Measurements from ENCODE around the gene APBA3.

APBA3 gene

GRCh38 chr19:3761382-3762129 is at the start of gene APBA3:
TSS of gene APBA3 (minus strand) at chr19:3761692. CDS start at chr19:3760264, 1,428 bp downstream.
- peak; percentile 96 for DNase-seq (ENCODE audit: low spot score)

GRCh38 chr19:3810708-3811355 is 49.3 kb upstream of the APBA3 start:
- DNase-seq (ENCODE audit: low spot score): no peak

GRCh38 chr19:3809881-3810707 is 48.6 kb upstream of the APBA3 start:
- no peak for DNase-seq (ENCODE audit: low spot score)

GRCh38 chr19:3808420-3809143 is 47.1 kb upstream of the APBA3 start:
- DNase-seq (ENCODE audit: low spot score): no peak

- no peak for DNase-seq (ENCODE audit: low spot score)
Observed at GRCh38 chr19:3807574-3808354, 46.3 kb upstream of the APBA3 start.

GRCh38 chr19:3807131-3807480 is 45.6 kb upstream of the APBA3 start:
- no peak for DNase-seq (ENCODE audit: low spot score)

GRCh38 chr19:3805859-3806258 is 44.4 kb upstream of the APBA3 start:
- no peak for DNase-seq (ENCODE audit: low spot score)

GRCh38 chr19:3804429-3804828 is 42.9 kb upstream of the APBA3 start:
- DNase-seq (ENCODE audit: low spot score): no peak

- no peak for DNase-seq (ENCODE audit: low spot score)
Observed at GRCh38 chr19:3803986-3804385, 42.5 kb upstream of the APBA3 start.

- DNase-seq (ENCODE audit: low spot score): no peak
Observed at GRCh38 chr19:3803114-3803888, 41.8 kb upstream of the APBA3 start.

- peak; percentile 56 for DNase-seq (ENCODE audit: low spot score)
Observed at GRCh38 chr19:3801412-3802096, 40.1 kb upstream of the APBA3 start.

GRCh38 chr19:3800996-3801395 is 39.5 kb upstream of the APBA3 start:
- DNase-seq (ENCODE audit: low spot score): no peak

- peak; percentile 54 for DNase-seq (ENCODE audit: low spot score)
Observed at GRCh38 chr19:3798137-3798536, 36.6 kb upstream of the APBA3 start.

- DNase-seq (ENCODE audit: low spot score): no peak
Observed at GRCh38 chr19:3796358-3796757, 34.9 kb upstream of the APBA3 start.

GRCh38 chr19:3793799-3794198 is 32.3 kb upstream of the APBA3 start:
- DNase-seq (ENCODE audit: low spot score): no peak

- no peak for DNase-seq (ENCODE audit: low spot score)
Observed at GRCh38 chr19:3792114-3792513, 30.6 kb upstream of the APBA3 start.

GRCh38 chr19:3790941-3791340 is 29.4 kb upstream of the APBA3 start:
- DNase-seq (ENCODE audit: low spot score): no peak

- no peak for DNase-seq (ENCODE audit: low spot score)
Observed at GRCh38 chr19:3790209-3790734, 28.8 kb upstream of the APBA3 start.

GRCh38 chr19:3788996-3789778 is 27.7 kb upstream of the APBA3 start:
- DNase-seq (ENCODE audit: low spot score): peak; percentile 52
